ENCODE results near the gene SYNE1.

SYNE1 gene

DNA sequence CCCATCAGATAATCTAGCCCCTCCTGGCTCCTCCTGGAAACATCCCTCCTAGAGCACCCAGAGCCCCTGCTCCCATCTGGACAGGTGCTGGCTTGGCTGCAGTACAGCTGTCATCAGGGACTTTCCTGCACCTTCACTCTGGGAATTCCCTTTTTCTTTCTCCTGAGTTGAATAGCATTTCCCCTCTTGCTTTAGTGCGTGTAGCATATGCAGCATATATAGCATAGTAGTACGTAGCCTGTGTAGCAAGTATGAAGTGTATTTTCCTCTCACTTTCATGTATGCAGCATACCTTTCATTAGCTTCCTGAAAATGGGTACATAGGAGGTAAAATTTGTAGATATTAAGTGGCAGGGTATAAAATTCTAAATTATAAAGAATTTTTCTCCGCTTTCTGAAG is 476.8 kb downstream of the SYNE1 start:
- Mint-ChIP-seq H3K36me3 (ENCODE audit: low read depth) (no peaks in the 10 kb centered on the region), H3K4me3 (no peak overlapping the region), H3K27ac (no peak overlapping the region), H3K27me3 (ENCODE audit: low read depth, poor library complexity) (no peaks in the 10 kb centered on the region), H3K9me3 (no peaks in the 10 kb centered on the region), H3K4me1 (no peaks in the 10 kb centered on the region)
- TF ChIP-seq, protein P1, sequence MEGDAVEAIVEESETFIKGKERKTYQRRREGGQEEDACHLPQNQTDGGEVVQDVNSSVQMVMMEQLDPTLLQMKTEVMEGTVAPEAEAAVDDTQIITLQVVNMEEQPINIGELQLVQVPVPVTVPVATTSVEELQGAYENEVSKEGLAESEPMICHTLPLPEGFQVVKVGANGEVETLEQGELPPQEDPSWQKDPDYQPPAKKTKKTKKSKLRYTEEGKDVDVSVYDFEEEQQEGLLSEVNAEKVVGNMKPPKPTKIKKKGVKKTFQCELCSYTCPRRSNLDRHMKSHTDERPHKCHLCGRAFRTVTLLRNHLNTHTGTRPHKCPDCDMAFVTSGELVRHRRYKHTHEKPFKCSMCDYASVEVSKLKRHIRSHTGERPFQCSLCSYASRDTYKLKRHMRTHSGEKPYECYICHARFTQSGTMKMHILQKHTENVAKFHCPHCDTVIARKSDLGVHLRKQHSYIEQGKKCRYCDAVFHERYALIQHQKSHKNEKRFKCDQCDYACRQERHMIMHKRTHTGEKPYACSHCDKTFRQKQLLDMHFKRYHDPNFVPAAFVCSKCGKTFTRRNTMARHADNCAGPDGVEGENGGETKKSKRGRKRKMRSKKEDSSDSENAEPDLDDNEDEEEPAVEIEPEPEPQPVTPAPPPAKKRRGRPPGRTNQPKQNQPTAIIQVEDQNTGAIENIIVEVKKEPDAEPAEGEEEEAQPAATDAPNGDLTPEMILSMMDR (IDR thresholded peaks at IDR 0.05), result no peak
- DNase-seq, result no peak

DNA sequence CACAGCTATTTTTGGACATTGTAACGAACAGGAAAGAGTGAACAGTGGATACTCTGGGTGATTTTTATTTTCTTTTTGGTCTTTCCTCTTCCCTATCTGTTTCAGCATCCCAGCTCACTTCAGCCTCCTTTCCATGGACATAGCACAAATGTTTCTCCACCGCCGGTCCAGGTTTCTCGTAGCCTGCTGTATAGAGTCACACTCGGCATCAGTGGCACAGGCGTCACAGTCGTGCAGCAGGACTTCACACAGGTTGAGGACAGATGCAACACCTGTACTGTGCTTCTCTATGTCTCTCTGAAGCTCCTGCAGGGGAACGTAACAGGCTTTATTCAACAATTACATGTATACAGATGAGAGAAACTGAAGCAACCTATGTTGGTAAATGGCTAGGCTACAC is 481.4 kb downstream of the SYNE1 start:
- H3K36me3 Mint-ChIP-seq (ENCODE audit: low read depth), result no peaks in the 10 kb centered on the region
- H3K9me3 Mint-ChIP-seq, result no peaks in the 10 kb centered on the region

DNA sequence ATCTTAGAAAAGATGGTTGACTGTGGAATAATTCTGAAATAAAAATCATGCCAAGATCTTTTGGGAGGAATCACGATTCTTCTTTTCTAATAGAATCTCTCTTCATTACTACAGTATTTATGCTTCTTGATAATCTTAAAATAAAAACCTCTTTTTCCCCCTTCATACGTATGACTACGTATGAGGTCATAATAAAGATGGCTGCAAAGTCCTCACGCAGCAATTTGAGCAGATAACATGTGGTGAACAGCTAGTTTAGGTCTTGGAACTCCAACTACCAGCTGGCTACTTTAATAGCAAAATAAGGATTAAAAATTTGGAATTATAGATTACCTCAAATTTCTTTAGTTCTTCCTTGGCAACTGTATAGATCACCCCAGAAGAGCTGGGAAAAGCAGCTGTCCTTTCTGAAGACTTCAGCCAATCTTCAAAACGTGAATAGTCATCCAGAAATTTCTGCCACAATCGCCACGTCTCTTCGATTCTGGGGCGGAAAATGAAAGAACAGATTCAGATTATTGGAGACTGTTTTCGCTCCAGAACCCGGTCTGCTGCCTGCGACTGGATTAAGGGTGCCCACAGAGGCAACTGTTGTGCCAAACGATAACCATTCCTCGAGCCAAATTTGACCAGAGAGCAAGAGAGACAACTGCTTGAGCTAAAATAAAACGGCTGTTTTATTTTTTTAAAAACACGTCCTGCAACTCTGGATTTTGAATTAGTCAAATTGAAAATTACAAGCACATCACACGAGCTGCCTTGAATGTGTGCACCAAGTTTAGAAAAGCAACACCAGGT is 482.4 kb downstream of the SYNE1 start:
- H3K27ac Mint-ChIP-seq, result no peak overlapping the region
- no peak overlapping the region for H3K4me3 Mint-ChIP-seq
- DNase-seq, result no peak
- H3K27me3 Mint-ChIP-seq (ENCODE audit: low read depth, poor library complexity), result no peaks in the 10 kb centered on the region
- H3K36me3 Mint-ChIP-seq (ENCODE audit: low read depth), result peaks cover 5% of the 10 kb centered on the region
- TF ChIP-seq, protein P1 (IDR thresholded peaks at IDR 0.05), result no peak
- no peaks in the 10 kb centered on the region for H3K9me3 Mint-ChIP-seq
- no peaks in the 10 kb centered on the region for H3K4me1 Mint-ChIP-seq

More for the DNA sequence above, 481.4 kb downstream of the SYNE1 start:
- no peaks in the 10 kb centered on the region for H3K27me3 Mint-ChIP-seq (ENCODE audit: low read depth, poor library complexity)
- no peaks in the 10 kb centered on the region for H3K4me1 Mint-ChIP-seq
- TF ChIP-seq, protein P1 (IDR thresholded peaks at IDR 0.05), result no peak
- H3K4me3 Mint-ChIP-seq, result no peak overlapping the region
- DNase-seq, result no peak
- H3K27ac Mint-ChIP-seq, result no peak overlapping the region

DNA sequence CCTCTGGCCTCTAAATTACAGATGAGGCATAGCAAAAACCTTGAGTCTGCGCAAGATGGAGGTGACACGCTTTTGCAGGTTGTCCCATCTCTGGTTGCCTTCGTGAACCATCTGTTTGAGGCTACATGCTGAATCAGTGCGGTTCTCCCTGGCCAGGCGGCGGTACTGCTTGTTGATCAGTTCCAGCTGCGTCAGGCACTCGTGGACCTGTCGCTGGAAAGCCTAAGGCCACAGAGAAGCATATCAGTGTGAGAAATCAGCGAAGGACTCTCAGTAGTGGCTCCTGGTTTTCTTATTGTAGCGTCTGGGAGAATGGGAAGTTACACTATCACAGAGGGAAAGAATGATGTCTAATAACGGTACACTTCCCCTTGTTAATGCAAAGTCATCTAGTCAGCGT is 485.2 kb downstream of the SYNE1 start:
- no peaks in the 10 kb centered on the region for H3K9me3 Mint-ChIP-seq
- no peaks in the 10 kb centered on the region for H3K4me1 Mint-ChIP-seq
- H3K27me3 Mint-ChIP-seq (ENCODE audit: low read depth, poor library complexity), result no peaks in the 10 kb centered on the region
- DNase-seq, result no peak
- H3K4me3 Mint-ChIP-seq, result no peak overlapping the region
- peaks cover 12% of the 10 kb centered on the region for H3K36me3 Mint-ChIP-seq (ENCODE audit: low read depth)
- H3K27ac Mint-ChIP-seq, result no peak overlapping the region
- TF ChIP-seq, protein P1 (IDR thresholded peaks at IDR 0.05), result no peak

DNA sequence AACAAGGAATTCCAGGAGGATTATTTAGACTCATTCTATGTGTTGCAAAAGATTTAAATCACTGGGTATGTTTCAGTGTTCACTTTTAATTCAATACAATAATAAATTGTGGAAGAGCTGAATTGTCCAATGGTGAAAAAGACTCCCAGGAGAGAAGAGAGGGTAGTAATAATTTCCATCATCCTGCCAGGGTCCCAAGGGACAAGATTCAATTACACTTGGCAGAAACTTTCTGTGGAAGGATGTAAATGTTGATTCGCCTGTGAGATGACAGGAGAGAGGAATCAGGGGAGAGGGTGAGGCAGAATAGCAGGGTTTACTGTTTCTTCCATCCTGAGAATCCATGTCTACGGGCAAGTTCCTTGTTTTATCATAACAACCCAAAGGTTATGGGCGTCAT is 487.0 kb downstream of the SYNE1 start:
- Mint-ChIP-seq H3K27me3 (ENCODE audit: low read depth, poor library complexity) (no peaks in the 10 kb centered on the region), H3K4me1 (peaks cover 2% of the 10 kb centered on the region), H3K36me3 (ENCODE audit: low read depth) (peaks cover 12% of the 10 kb centered on the region), H3K27ac (no peak overlapping the region), H3K9me3 (no peaks in the 10 kb centered on the region), H3K4me3 (no peak overlapping the region)
- DNase-seq, result no peak
- TF ChIP-seq, protein P1 (IDR thresholded peaks at IDR 0.05), result no peak

DNA sequence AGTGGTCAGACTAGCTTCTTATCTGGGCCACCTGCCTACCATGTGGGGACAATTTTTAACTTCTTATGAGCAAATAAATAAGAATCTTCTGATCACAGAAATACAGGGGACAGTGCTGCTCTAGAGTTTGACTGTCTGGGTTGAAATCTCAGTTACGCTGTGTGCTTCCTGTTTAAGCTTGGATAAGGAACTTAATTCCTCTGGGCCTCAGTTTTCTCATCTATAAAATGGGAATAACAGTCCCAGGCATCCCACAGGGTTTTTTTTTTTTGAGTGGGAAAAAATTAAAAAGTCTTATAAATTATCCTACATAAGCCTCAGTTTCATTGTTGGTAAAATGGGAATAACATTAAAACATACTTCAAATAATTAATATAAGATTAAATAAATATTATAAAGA is 488.8 kb downstream of the SYNE1 start:
- Mint-ChIP-seq H3K4me1 (peaks cover 6% of the 10 kb centered on the region), H3K9me3 (no peaks in the 10 kb centered on the region), H3K27me3 (ENCODE audit: low read depth, poor library complexity) (no peaks in the 10 kb centered on the region), H3K4me3 (no peak overlapping the region), H3K27ac (no peak overlapping the region), H3K36me3 (ENCODE audit: low read depth) (peaks cover 12% of the 10 kb centered on the region)
- no peak for DNase-seq
- TF ChIP-seq, protein P1 (IDR thresholded peaks at IDR 0.05), result no peak

All from nephron progenitor cell (in vitro differentiated cells).